ENCODE data around the gene ZNF441.

- no peak for TF ChIP-seq CTCF (IDR thresholded peaks at IDR 0.05; ENCODE audit: insufficient read depth, low read depth, low read length)
- TF ChIP-seq EZH2 (IDR thresholded peaks at IDR 0.05; ENCODE audit: insufficient read depth, low read length): no peak
Observed at GRCh38 chr19:11767633-11768133, 883 bp downstream of the ZNF441 start.

Measured in astrocyte (in vitro differentiated cells and primary cell).